ENCODE data around the gene SPATA2L. TPM values are rescaled to one million over a fixed set of nuclear protein-coding genes. Genes with fewer than 3 reads are reported as not detected.
A peak's percentile ranks its signal among the peaks of the same experiment; 100 is the strongest.

Gene SPATA2L
- total and polyA plus RNA-seq, 2 of the 13 experiments (the other 11 are each of a cell fraction or from before 2014, with no cell fraction given), result 9.1 to 20.7 TPM

DNA sequence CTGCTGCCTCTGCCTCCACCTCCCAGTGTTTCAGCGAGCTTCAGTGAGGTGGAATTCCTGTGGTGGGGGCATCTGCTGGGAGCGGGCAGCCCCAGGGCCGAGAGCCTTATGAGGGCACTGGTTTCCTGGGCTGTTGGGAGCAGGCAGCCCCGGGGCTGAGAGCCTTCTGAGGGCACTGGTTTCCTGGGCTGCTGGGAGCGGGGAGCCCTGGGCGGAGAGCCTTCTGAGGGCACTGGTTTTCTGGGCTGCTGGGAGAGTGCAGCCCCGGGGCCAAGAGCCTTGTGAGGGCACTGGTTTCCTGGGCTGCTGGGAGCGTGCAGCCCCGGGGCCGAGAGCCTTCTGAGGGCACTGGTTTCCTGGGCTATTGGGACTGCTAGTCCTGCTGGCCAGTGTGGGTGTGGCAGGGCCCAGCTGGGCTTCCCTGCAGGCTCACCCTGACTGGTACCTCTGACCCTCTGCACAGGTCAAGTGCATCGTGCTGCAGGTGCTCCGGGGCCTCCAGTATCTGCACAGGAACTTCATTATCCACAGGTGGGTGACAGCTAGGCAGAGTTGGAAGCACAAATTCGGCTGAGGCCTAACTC, 9.4 kb downstream of the SPATA2L start (continued):
- TF ChIP-seq, protein P1, sequence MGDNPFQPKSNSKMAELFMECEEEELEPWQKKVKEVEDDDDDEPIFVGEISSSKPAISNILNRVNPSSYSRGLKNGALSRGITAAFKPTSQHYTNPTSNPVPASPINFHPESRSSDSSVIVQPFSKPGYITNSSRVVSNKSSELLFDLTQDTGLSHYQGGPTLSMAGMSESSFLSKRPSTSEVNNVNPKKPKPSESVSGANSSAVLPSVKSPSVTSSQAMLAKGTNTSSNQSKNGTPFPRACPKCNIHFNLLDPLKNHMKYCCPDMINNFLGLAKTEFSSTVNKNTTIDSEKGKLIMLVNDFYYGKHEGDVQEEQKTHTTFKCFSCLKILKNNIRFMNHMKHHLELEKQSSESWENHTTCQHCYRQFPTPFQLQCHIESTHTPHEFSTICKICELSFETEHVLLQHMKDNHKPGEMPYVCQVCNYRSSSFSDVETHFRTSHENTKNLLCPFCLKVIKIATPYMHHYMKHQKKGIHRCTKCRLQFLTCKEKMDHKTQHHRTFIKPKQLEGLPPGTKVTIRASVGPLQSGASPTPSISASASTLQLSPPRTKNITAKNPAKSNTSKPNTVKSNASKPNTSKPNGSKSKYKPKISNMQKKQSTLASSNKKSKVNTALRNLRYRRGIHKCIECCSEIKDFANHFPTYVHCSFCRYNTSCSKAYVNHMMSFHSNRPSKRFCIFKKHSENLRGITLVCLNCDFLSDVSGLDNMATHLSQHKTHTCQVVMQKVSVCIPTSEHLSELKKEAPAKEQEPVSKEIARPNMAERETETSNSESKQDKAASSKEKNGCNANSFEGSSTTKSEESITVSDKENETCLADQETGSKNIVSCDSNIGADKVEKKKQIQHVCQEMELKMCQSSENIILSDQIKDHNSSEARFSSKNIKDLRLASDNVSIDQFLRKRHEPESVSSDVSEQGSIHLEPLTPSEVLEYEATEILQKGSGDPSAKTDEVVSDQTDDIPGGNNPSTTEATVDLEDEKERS (CRISPR knock-in tag; IDR thresholded peaks at IDR 0.05), result no peak
- peak; percentile 62 for TF ChIP-seq SKI (IDR thresholded peaks at IDR 0.05; ENCODE audit: partially characterized antibody)
- TF ChIP-seq, protein P2, sequence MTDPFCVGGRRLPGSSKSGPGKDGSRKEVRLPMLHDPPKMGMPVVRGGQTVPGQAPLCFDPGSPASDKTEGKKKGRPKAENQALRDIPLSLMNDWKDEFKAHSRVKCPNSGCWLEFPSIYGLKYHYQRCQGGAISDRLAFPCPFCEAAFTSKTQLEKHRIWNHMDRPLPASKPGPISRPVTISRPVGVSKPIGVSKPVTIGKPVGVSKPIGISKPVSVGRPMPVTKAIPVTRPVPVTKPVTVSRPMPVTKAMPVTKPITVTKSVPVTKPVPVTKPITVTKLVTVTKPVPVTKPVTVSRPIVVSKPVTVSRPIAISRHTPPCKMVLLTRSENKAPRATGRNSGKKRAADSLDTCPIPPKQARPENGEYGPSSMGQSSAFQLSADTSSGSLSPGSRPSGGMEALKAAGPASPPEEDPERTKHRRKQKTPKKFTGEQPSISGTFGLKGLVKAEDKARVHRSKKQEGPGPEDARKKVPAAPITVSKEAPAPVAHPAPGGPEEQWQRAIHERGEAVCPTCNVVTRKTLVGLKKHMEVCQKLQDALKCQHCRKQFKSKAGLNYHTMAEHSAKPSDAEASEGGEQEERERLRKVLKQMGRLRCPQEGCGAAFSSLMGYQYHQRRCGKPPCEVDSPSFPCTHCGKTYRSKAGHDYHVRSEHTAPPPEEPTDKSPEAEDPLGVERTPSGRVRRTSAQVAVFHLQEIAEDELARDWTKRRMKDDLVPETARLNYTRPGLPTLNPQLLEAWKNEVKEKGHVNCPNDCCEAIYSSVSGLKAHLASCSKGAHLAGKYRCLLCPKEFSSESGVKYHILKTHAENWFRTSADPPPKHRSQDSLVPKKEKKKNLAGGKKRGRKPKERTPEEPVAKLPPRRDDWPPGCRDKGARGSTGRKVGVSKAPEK (CRISPR knock-in tag; IDR thresholded peaks at IDR 0.05; ENCODE audit: borderline replicate concordance), result no peak
- TF ChIP-seq ZNF160 (CRISPR knock-in tag; IDR thresholded peaks at IDR 0.05), result no peak
- TF ChIP-seq ZMYM3 (CRISPR knock-in tag; IDR thresholded peaks at IDR 0.05), result 0 out of 2 replicates have a peak, but pooled peaks have one; percentile 13
- no peak for TF ChIP-seq GTF2F1 (IDR thresholded peaks at IDR 0.05; ENCODE audit: low read length)
- TF ChIP-seq ZNF205 (CRISPR knock-in tag; IDR thresholded peaks at IDR 0.05), result no peak
- no peak for TF ChIP-seq GABPA (IDR thresholded peaks at IDR 0.05; ENCODE audit: low read depth, low read length)
- no peak for TF ChIP-seq GABPA (CRISPR knock-in tag; IDR thresholded peaks at IDR 0.05; ENCODE audit: low read depth)
- TF ChIP-seq, protein P3, sequence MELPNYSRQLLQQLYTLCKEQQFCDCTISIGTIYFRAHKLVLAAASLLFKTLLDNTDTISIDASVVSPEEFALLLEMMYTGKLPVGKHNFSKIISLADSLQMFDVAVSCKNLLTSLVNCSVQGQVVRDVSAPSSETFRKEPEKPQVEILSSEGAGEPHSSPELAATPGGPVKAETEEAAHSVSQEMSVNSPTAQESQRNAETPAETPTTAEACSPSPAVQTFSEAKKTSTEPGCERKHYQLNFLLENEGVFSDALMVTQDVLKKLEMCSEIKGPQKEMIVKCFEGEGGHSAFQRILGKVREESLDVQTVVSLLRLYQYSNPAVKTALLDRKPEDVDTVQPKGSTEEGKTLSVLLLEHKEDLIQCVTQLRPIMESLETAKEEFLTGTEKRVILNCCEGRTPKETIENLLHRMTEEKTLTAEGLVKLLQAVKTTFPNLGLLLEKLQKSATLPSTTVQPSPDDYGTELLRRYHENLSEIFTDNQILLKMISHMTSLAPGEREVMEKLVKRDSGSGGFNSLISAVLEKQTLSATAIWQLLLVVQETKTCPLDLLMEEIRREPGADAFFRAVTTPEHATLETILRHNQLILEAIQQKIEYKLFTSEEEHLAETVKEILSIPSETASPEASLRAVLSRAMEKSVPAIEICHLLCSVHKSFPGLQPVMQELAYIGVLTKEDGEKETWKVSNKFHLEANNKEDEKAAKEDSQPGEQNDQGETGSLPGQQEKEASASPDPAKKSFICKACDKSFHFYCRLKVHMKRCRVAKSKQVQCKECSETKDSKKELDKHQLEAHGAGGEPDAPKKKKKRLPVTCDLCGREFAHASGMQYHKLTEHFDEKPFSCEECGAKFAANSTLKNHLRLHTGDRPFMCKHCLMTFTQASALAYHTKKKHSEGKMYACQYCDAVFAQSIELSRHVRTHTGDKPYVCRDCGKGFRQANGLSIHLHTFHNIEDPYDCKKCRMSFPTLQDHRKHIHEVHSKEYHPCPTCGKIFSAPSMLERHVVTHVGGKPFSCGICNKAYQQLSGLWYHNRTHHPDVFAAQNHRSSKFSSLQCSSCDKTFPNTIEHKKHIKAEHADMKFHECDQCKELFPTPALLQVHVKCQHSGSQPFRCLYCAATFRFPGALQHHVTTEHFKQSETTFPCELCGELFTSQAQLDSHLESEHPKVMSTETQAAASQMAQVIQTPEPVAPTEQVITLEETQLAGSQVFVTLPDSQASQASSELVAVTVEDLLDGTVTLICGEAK (IDR thresholded peaks at IDR 0.05), result no peak
- TF ChIP-seq, protein P3 (CRISPR knock-in tag; IDR thresholded peaks at IDR 0.05), result no peak
- 0 out of 2 replicates have a peak, but pooled peaks have one; percentile 6 for TF ChIP-seq TRIM24 (CRISPR knock-in tag; IDR thresholded peaks at IDR 0.05)
- TF ChIP-seq ZNF460 (CRISPR knock-in tag; IDR thresholded peaks at IDR 0.05; ENCODE audit: borderline replicate concordance), result no peak
- TF ChIP-seq ARNT2 (CRISPR knock-in tag; IDR thresholded peaks at IDR 0.05; ENCODE audit: low read depth), result no peak
- peak; percentile 91 for TF ChIP-seq RARA (CRISPR knock-in tag; IDR thresholded peaks at IDR 0.05)
- TF ChIP-seq NBN (conservative IDR thresholded peaks at IDR 0.05), result no peak
